Pons (tissue), 1 donor: ENCODE data around the gene LZIC.

Source experiments
- DNase-seq: peaks from one replicate; pipeline ENCODE4 v3.0.0-alpha.2; 2016; ENCODE audit warnings: low spot score

The LZIC gene

GRCh38 chr1:9910423-9911178 lies 32.6 kb downstream of the LZIC start:
- peak; percentile 98 for DNase-seq

GRCh38 chr1:9910076-9910422 lies 33.1 kb downstream of the LZIC start, which contains the start of gene CTNNBIP1:
CTNNBIP1 (minus strand) TSS chr1:9910269; CDS start chr1:9872064, 38,205 bp downstream.
- DNase-seq = no peak

- no peak for DNase-seq
These were observed 33.8 kb downstream of the LZIC start for GRCh38 chr1:9909234-9910046.

GRCh38 chr1:9908871-9909233 lies 34.3 kb downstream of the LZIC start:
- no peak for DNase-seq

DNA sequence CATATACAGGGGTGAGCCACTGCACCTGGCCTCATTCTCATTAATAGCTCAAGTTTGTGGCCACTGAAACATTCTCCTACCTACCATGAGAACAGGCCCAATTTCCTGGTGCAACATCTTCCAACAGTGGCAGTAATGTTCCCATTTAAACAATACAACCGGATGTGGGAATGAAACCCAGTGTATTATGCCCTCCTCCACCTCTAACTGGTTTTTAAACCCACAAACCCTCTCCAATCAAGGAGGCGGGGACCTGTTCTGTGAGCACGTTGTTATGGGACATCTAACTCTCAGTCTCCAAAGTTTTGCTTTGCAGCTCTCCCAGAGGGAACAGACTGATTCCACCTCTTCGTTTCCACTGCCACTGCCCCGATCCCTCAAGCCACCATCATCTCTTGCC lies 35.8 kb downstream of the LZIC start:
- no peak for DNase-seq

- no peak for DNase-seq
These were observed 36.7 kb downstream of the LZIC start for GRCh38 chr1:9906466-9906865.

GRCh38 chr1:9905010-9905409 lies 38.2 kb downstream of the LZIC start:
- no peak for DNase-seq

DNA sequence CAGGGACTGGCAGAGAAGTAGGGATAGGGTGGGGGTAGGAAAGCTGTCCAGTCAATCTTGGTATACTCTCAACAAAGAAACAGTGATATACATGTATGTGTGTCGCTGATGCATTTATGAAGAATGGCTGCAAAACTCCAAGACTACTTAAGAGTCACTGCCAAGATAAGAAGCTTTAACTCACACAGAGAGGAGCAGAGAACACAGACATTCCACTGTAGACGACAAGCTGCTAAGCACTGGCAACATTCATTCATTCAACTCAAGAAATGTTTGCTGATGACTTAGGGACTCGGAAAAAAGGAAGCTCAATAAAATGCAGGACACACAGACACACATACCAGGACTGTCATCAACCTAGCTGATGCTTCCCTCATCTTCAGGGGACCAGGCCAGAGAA lies 38.6 kb downstream of the LZIC start:
- DNase-seq = no peak

- no peak for DNase-seq
These were observed 39.2 kb downstream of the LZIC start for GRCh38 chr1:9903801-9904527.

DNA sequence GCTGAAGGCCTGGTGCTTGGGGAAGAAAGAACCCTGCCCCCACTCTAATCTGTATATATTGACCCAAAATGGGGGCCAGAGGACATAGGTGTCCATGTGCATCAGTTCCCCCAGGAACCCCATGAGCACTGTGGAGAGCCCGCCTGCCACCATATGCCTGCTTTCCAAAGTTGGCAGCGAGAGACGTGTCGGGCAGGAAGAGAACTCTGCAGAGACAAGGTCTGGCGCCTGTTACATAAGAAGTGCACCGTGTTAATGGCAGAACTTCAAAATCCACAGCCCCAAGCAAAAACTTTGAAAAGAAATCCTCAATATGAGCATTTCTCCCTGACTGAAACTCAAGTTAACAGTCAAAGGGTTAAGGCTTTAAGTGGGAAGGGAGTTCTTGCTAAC lies 41.1 kb downstream of the LZIC start:
- no peak for DNase-seq

DNA sequence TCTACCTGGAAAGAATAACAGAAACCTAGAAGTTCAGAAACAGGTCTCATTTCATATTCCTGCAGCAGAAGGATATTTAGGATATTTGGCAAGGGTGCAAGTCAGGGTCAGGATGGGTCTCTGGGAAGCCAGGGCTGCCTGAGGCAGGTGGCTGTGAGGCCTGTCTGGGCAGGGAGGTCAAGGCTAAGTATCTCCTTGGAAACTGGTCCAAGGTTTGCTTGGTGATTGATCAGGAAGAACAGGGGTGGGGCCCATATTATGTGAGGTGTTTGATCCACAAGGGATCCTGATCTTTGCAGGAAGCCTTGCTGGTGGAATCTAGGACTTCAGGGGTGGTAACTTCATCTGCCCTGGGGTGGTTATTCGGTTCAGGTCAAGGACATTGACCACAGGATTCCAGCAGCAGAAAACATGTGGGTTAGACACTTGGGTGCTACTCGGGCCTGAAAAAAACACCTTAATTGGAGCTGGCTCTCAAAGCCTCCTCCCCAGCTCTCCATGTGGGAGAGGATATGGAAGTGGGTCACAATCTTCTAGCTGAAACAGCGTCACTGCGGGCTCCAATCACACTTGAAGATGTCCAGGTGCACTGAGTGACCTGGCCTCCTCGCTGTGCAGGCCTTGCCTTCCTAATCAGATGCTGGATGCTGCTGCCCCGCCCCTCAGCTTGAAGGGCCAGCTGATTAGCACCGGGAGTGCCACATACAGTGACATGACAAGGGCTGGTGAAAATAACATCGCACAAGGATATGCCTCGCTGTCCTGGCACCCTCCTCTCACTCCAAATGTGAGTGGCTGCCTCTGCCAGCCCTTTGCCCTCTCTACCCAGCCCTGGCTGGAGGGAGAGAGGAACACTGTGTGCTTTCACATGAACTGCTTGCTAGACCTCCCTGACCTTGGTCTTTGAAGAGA lies 41.8 kb downstream of the LZIC start:
- DNase-seq = no peak

- peak; percentile 93 for DNase-seq
These were observed 42.8 kb downstream of the LZIC start for GRCh38 chr1:9900142-9901043.

DNA sequence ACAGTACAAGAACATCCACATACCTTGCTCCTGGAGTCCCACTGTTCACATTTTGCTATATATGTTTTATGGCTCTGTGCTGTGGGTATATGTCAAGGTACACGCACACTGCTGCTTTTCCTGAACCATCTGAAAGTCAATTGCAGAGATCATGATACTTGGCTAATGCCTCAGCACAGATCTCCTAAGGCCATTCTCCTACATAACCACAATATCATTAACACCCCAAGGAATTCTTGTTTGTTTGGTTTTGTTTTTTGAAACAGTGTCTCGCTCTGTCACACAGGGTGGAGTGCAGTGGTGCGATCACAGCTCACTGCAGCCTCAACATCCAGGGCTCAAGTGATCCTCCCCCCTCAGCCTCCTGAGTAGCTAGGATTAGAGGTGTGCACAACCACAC lies 49.1 kb downstream of the LZIC start:
- no peak for DNase-seq

GRCh38 chr1:9892563-9893528 lies 50.3 kb downstream of the LZIC start:
- peak; percentile 66 for DNase-seq

GRCh38 chr1:9891207-9891606 lies 52.0 kb downstream of the LZIC start:
- DNase-seq = no peak

DNA sequence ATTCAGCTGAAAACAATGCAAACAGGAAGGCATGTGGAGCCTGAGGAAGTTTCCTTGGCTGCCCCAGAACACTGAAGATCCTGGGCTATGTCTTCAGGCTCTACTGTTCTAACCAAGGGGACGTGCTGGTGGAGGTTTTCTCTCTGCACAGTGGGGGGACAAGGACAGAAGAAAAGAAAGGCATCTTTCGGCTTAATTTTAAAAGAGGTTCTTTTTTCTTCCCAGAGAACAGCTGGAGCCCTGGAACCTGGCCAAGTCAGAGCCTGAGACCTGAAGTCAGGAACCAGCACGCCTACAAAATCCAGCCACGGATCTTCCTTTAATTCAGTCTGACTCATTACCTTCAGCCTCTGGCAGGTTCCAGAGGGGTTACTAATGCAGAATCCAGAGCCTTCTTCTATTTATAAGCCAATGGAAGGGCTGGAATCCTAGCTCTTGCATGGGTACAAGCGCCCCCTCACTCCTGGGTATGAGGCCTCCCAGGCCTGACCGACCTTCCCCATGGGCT lies 52.9 kb downstream of the LZIC start:
- DNase-seq = no peak

DNA sequence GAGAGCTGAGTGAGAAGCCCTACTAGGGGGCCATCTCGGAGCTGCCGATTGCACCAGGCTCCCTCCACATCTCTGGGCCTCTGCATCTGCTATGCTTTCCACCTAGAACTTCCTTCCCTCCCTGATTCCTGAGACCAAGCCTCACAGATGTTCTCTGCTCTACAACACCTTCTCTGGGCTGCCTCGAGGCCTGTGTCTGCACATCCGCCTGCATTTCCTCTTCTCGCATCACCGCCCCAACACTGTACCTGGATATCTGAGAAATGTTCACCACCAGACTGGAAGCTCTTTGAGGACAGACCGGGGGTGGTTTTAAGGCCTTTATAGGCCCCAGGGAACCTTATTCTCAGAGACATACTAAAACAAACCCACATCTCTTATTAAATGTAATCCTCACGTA lies 53.8 kb downstream of the LZIC start:
- no peak for DNase-seq

DNA sequence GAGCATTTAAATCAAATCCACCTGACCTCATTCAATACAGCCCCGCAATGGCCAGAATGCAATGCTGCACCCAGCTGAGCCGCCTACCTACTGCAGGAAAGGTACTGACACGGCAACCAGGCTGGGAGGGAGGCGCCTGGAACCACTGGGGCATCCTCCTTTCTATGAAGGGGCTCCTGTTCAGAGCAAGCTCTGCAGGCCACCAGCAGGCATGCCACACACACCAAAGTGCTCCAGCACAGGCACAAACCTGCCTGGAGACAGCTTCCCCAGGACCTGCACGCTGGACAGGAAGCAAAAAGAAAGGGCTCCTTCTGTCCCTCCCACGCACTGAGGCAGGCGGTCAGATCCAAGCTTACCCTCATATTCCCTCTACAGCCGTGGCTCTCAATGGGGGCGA lies 54.3 kb downstream of the LZIC start:
- DNase-seq = no peak

GRCh38 chr1:9887070-9887469 lies 56.1 kb downstream of the LZIC start:
- no peak for DNase-seq
